Endometrial microvascular endothelial cells (primary cell): ENCODE measurements around the gene ZDHHC19. TPM values are rescaled to one million over a fixed set of nuclear protein-coding genes. Genes with fewer than 3 reads are reported as not detected.
"Not testable (repeated sequence)": the region's sequence is repeated elsewhere in the genome, so short reads cannot be mapped to it uniquely, and the experiment has no call there.

Source experiments
- in situ Hi-C: cut with HindIII; loops from 2 replicates; pipeline ENCODE4 v1.10.0; 2017; ENCODE audit warnings: low sequenced_read_pairs, low pct_unique_long_range_greater_than_20kb; ENCODE audit errors: inconsistent ontology term
- total RNA-seq: library from RNA; depleted of rRNA; stranded (reverse); fragments of >200 nt; gene quantifications from one replicate; pipeline ENCODE4 v1.2.3, GENCODE V29; 2015; ENCODE audit errors: inconsistent ontology term

Gene ZDHHC19
- total RNA-seq, 1 donor from 2014 or later = not detected

GRCh38 chr3:196207833-196208607 is 3.2 kb downstream of the ZDHHC19 start:
- in situ Hi-C loops = no loop called here

DNA sequence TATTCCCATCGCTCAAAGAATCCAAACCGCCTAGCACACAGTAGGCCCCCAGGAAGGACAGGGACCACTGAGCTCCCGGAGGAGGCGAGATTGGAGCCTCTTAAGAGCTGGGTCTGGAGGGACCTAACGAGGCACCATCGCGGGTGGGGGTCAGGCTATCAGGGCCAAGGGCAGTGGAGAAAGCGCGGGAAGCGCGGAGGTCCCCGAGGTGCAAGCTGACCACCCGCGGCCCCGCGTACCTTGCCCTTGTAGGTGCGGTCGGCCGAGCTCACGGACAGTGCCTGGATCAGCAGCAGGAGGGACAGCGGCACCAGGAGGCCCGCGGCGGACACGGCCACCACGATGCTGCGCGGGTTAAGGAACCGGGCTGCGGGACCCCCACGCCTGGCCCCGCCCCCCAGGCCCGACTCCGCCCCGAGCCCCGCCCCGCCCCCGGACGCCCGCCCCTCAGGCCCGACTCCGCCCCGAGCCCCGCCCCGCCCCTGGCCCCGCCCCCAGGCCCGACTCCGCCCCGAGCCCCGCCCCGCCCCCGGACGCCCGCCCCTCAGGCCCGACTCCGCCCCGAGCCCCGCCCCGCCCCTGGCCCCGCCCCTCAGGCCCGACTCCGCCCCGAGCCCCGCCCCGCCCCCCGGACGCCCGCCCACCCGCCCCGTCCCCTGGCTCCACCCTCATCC is 3.9 kb downstream of the ZDHHC19 start:
- in situ Hi-C loops = no loop called here

GRCh38 chr3:196205442-196206205 is 5.6 kb downstream of the ZDHHC19 start:
- in situ Hi-C loops = not testable (repeated sequence)

GRCh38 chr3:196203846-196204245 is 7.4 kb downstream of the ZDHHC19 start:
- in situ Hi-C loops = no loop called here

GRCh38 chr3:196202516-196202970 is 8.7 kb downstream of the ZDHHC19 start:
- in situ Hi-C loops = no loop called here

- in situ Hi-C loops = loop anchor here (10.0 kb wide), 1 partner anchor 124 kb away; no protein-coding TSS in a partner anchor
Measured at GRCh38 chr3:196198771-196199753, 12.1 kb downstream of the ZDHHC19 start.

DNA sequence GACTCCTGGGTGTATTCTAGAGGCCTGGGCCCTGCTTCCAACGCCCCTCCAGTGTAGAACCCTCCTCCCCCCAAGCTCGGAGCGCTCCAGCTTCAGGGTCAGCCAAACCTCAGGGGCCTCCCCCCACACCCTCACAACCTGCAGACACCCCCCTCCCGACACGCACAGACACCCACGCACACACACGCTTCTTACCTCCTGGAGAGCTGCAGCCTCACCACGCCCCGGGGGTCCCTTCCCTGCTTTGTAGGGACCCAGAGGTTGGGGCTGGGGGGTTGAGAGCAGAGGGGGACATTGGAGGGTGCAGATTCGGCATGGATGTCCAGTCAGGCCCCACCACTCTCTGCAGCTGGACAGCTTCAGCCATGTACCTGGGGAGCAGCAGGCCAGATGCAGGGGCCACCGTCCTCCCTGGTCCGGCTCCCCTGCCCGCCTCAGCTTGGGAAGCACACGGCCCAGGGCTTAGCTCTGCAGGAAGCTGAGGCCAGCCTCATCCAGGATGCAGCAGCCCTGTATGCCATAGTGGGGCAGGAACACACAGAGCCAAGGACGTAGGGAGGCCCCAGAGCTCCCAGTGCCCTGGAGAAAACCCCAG is 13.0 kb downstream of the ZDHHC19 start:
- in situ Hi-C loops = loop anchor here (10.0 kb wide), 1 partner anchor 123 kb away; no protein-coding TSS in a partner anchor

- in situ Hi-C loops = loop anchor here (10.0 kb wide), 1 partner anchor 123 kb away; no protein-coding TSS in a partner anchor
Measured at GRCh38 chr3:196197524-196197923, 13.7 kb downstream of the ZDHHC19 start.

- in situ Hi-C loops = loop anchor here (10.0 kb wide), 1 partner anchor 121 kb away; no protein-coding TSS in a partner anchor
Measured at GRCh38 chr3:196195664-196196265, 15.4 kb downstream of the ZDHHC19 start.

DNA sequence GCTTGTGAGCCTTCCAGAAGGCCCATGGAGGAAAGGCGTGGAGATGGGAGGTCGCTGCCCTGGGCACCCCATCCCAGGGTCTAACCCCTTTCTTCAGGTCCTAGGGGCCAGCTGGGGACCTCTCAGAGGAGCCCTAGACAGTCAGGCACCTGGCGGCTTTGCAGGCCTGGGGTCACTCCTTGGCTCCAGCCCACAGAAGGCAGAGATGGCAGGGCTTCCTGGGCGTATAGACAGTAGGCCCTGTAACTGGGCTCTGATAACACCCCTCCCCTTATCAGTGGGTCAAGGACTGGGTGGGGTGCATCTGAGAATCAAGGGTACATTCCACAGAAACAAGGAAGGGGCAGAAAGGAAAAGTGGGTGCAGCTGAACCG is 16.7 kb downstream of the ZDHHC19 start:
- in situ Hi-C loops = loop anchor here (10.0 kb wide), 1 partner anchor 120 kb away; no protein-coding TSS in a partner anchor

DNA sequence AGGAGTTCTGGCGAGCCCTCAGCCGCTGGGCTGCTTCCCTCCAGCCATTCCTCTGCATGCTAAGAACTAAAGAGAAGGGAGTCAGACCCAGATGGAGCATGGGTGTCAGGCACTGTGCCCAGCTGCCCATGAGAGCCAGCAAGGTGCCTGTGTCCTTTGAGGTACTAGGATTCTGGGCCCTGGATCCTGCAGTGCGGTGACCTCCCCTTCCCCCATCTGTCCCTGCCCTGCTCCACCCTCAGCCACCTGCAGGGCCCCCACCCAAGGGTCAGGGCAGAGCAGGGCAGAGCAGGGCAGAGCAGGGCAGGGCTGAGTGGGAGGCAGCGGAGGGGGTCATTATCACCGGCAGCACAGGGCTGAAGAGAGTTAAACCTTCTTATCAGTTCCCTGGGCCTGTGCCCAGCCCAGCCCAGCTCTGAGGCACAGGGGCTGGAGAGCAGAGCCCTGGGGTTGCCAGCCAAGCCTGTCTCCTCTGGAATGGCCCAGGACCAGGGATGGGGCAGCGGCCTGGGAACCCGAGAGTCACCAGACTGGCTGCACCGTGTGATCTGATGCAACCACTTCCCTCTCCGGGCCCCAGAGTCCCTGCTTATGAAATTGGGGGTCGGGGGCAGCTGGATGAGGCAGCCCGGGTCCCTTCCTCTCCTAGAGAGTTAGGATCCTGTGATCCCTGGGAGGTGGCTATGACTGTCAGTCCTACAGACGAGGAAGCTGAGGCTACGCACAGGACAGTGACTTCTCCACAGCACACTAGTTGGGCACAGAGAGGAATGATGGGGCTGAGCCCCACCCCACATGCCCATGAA is 17.3 kb downstream of the ZDHHC19 start:
- in situ Hi-C loops = loop anchor here (10.0 kb wide), 1 partner anchor 119 kb away; no protein-coding TSS in a partner anchor

- in situ Hi-C loops = loop anchor here (10.0 kb wide), 1 partner anchor 118 kb away; no protein-coding TSS in a partner anchor
Measured at GRCh38 chr3:196193133-196193735, 18.0 kb downstream of the ZDHHC19 start.

DNA sequence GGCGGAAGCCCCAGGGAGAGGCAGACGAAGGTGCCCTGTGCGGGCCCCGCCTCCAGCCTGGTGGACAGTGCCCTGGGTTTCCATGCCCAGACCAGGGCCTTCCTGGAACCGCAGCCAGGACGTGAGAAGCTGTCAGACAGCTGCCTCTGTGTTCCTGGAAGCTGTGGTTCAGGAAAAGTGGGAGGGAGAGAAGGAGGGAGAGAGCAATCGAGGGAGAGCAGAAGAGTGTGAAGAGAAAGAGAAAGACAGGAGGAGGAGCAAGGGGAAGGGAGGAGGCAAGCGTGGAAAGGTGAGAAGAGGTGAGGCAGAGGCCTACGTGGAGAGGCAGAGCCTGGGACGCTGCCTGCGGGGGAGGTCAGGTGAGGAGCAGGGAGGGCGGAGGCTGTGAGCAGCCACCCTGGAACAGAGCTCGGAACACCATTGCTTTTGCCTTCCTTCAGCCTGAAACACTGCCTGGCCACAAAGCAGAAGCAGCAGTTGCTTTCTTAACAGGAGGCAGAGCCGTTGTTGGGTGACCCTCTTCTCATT is 18.6 kb downstream of the ZDHHC19 start:
- in situ Hi-C loops = loop anchor here (10.0 kb wide), 1 partner anchor 118 kb away; no protein-coding TSS in a partner anchor

DNA sequence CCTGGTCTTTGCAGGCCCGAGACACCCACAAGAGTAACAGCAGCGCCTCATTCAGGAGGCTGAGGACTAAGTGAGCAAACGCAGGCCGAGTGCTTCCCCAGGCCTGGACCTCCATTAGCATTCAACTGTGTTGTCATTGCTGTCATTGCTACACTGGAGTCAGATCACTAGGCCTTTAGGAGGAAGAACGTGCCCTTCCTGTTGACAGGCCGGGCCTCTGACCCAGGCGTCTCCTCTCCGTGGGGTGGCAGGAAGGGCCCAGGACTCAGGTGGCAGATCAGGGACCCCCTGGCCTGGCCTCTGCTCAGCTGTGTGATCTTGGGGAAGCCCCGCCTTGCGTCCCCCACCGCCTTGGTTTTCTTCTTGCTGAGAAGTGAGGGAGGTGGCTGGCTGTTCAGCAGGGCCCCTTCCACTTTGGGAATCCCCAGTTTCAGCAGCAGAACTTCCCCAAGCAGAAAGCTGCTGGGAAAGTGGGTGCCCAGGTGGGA is 19.1 kb downstream of the ZDHHC19 start:
- in situ Hi-C loops = loop anchor here (10.0 kb wide), 1 partner anchor 117 kb away; no protein-coding TSS in a partner anchor

DNA sequence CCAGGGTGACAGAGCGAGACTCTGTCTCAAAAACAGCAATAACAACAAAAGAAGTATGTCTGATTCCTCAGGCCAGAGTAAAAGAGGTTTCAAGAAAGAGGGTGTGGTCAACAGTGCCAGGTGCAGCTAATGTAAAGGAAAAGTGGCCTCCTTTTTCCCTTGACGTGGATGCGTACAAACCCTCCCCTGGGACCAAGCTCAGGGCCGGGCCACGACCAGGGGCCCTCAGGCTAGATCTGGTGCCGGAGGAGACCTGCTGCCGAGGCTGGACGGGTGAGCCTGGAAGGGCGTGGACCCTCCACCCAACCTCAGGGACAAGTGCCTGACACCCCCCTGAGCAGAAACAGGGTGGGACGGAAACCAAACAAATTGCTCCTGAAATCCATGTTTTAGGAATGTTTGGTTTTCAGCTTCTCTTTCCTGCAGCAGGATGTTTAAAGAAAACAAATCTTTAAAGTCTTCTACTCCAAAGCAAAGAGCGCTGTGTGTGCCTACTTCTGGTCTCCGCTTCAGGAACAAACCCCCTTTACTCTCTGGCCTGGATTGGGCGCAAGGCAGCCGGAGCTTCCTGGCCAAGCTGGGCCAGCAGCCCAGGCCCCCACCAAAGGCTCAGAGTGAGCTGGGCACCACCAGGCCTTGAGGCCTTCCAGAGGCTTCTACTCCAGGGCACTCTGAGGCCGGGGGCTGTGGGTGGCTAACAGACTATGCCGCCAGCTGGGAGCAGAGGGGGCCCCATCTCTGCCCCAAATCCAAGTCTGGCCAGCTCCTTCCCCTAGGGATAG is 21.4 kb downstream of the ZDHHC19 start:
- in situ Hi-C loops = loop anchor here (10.0 kb wide), 1 partner anchor 115 kb away; no protein-coding TSS in a partner anchor
